ENCODE data around the gene HDAC4.

The HDAC4 gene

GRCh38 chr2:239375278-239376061, 25.4 kb downstream of the HDAC4 start:
- H3K4me3 ChIP-seq (ENCODE audit: control insufficient read depth, low read depth, low read length) = no peak overlapping the region
- no peak for TF ChIP-seq CTCF (IDR thresholded peaks at IDR 0.05; ENCODE audit: control insufficient read depth, insufficient read depth, low read depth, low read length, missing control alignments)
- no peak for DNase-seq (ENCODE audit: low read depth)

- no peak for TF ChIP-seq CTCF (IDR thresholded peaks at IDR 0.05; ENCODE audit: control insufficient read depth, insufficient read depth, low read depth, low read length, missing control alignments)
- H3K4me3 ChIP-seq (ENCODE audit: control insufficient read depth, low read depth, low read length) = no peak overlapping the region
- no peak for DNase-seq (ENCODE audit: low read depth)
These were observed 25.9 kb downstream of the HDAC4 start for GRCh38 chr2:239374896-239375277.

- no peak for TF ChIP-seq CTCF (IDR thresholded peaks at IDR 0.05; ENCODE audit: control insufficient read depth, insufficient read depth, low read depth, low read length, missing control alignments)
- no peak for DNase-seq (ENCODE audit: low read depth)
- H3K4me3 ChIP-seq (ENCODE audit: control insufficient read depth, low read depth, low read length) = no peak overlapping the region
These were observed 28.0 kb downstream of the HDAC4 start for GRCh38 chr2:239372835-239373234.

GRCh38 chr2:239371726-239372686, 28.8 kb downstream of the HDAC4 start:
- DNase-seq (ENCODE audit: low read depth) = no peak
- no peak for TF ChIP-seq CTCF (IDR thresholded peaks at IDR 0.05; ENCODE audit: control insufficient read depth, insufficient read depth, low read depth, low read length, missing control alignments)
- H3K4me3 ChIP-seq (ENCODE audit: control insufficient read depth, low read depth, low read length) = no peak overlapping the region

- TF ChIP-seq CTCF (IDR thresholded peaks at IDR 0.05; ENCODE audit: control insufficient read depth, insufficient read depth, low read depth, low read length, missing control alignments) = no peak
- H3K4me3 ChIP-seq (ENCODE audit: control insufficient read depth, low read depth, low read length) = no peak overlapping the region
- DNase-seq (ENCODE audit: low read depth) = no peak
These were observed 29.7 kb downstream of the HDAC4 start for GRCh38 chr2:239370876-239371725.

GRCh38 chr2:239370403-239370802, 30.4 kb downstream of the HDAC4 start:
- no peak for DNase-seq (ENCODE audit: low read depth)
- H3K4me3 ChIP-seq (ENCODE audit: control insufficient read depth, low read depth, low read length) = no peak overlapping the region
- no peak for TF ChIP-seq CTCF (IDR thresholded peaks at IDR 0.05; ENCODE audit: control insufficient read depth, insufficient read depth, low read depth, low read length, missing control alignments)

Measured in AG09309 (cell line).